ENCODE results near the gene SCNM1.
A peak's percentile ranks its signal among the peaks of the same experiment; 100 is the strongest.
"Not testable (repeated sequence)": the region's sequence is repeated elsewhere in the genome, so short reads cannot be mapped to it uniquely, and the experiment has no call there.

SCNM1 gene

DNA sequence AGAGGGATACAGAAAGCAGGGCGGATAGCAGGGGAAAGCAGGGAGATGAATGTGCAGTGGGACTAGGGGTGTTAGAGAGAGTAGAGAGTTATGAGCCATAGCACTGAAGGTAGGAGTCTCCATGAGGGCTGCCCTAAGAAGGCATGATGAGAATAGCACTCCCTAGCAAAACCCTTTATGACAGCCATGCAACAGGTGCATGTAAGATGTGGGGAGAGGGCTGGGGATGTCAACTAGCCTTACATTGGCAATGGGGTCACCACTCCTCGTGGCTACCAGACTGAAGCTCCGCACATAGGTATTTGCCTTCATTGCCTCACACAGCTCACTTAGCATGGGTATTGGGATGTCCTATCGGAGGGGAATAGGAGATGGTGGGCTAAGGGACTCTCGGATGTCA is 5.2 kb downstream of the SCNM1 start:
- Histone ChIP-seq H3K27ac (ENCODE audit: low read depth, low read length) (no peak overlapping the region), H3K4me3 (ENCODE audit: low read depth, low read length) (no peak overlapping the region), H3K4me1 (ENCODE audit: control insufficient read depth, insufficient read depth, low read length, unreplicated experiment) (peaks cover 9% of the 10 kb centered on the region), H3K36me3 (ENCODE audit: insufficient read depth, low read length) (peaks cover 3% of the 10 kb centered on the region; the same call in 1 of the 2 replicates), H2AFZ (ENCODE audit: low read length, unreplicated experiment) (no peak overlapping the region), H3K79me2 (ENCODE audit: control insufficient read depth, insufficient read depth, low read length, unreplicated experiment) (peaks cover 12% of the 10 kb centered on the region), H3K27me3 (ENCODE audit: insufficient read depth, low read length) (no peaks in the 10 kb centered on the region)

DNA sequence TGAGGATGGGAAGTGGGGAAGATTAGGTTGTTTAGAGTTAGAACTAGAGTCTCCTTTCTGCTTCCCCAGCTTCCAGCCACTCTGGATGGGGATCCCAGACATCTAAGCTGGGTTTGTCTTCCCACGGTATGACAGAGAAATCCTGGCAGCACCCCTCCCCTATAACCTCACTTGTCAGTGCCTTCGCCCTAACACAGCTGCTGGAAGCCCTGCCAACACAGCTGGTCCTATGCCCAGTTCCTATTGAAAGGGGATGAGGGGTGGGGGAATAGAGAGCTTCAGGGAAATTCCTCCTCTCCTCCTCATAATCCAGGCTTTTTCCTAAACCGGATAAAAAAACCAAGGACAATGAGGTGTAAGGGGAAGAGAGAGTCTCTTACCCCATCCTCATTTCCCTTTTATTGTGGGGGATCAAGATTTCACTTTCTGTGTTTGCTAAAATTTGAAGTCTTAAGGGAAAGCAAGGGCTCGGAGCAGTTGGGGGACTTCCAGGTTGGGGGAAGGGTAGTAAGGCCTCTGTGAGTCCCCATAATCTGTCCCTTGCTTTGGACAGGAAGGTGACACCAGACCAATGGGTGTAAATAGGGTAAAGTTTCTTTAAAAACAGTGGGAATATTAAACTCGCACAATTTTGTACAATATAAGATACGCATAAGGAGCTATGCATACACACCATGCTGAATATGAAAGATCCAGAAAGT is 9.2 kb downstream of the SCNM1 start:
- no peak overlapping the region for H3K4me3 ChIP-seq (ENCODE audit: low read depth, low read length)
- H3K27ac ChIP-seq (ENCODE audit: low read depth, low read length): no peak overlapping the region
- no peaks in the 10 kb centered on the region for H3K4me1 ChIP-seq (ENCODE audit: control insufficient read depth, insufficient read depth, low read length, unreplicated experiment)
- no peaks in the 10 kb centered on the region for H3K79me2 ChIP-seq (ENCODE audit: control insufficient read depth, insufficient read depth, low read length, unreplicated experiment)
- no peaks in the 10 kb centered on the region; the same call in 1 of the 2 replicates for H3K36me3 ChIP-seq (ENCODE audit: insufficient read depth, low read length)
- H3K27me3 ChIP-seq (ENCODE audit: insufficient read depth, low read length): no peaks in the 10 kb centered on the region
- H2AFZ ChIP-seq (ENCODE audit: low read length, unreplicated experiment): no peak overlapping the region

DNA sequence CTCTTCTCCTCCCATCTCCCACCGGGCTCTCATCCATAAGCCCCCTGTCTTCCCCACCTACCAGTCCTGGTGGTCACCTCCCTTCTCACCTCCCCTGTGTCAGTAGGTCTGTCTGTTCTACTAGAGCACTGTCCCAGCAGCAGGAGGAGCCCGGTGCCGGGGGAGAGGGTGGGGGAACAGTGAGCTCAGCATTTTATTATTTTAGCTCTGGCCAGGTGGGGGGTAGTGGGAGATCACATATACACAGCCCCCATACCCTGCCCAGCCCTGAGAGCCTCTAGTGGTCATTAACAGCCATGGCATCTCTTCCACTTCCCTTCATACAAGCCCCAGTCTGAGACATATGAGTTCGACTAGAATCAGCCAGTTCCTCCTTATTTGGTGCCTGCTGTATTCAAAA is 9.9 kb downstream of the SCNM1 start, which contains the start of gene TMOD4:
TMOD4 (minus strand) TSS at position 119 of the 400 bp plus-strand sequence. CDS start 1,106 bp downstream, outside the sequence.
- Histone ChIP-seq H3K4me1 (ENCODE audit: control insufficient read depth, insufficient read depth, low read length, unreplicated experiment) (no peaks in the 10 kb centered on the region), H3K27ac (ENCODE audit: low read depth, low read length) (no peak within 1 kb of the TSS), H3K79me2 (ENCODE audit: control insufficient read depth, insufficient read depth, low read length, unreplicated experiment) (no peaks in the 10 kb centered on the region), H3K36me3 (ENCODE audit: insufficient read depth, low read length) (peaks cover 1% of the 10 kb centered on the region; the same call in 1 of the 2 replicates), H3K27me3 (ENCODE audit: insufficient read depth, low read length) (no peaks in the 10 kb centered on the region), H3K4me3 (ENCODE audit: low read depth, low read length) (no peak within 1 kb of the TSS), H2AFZ (ENCODE audit: low read length, unreplicated experiment) (no peak within 1 kb of the TSS)

DNA sequence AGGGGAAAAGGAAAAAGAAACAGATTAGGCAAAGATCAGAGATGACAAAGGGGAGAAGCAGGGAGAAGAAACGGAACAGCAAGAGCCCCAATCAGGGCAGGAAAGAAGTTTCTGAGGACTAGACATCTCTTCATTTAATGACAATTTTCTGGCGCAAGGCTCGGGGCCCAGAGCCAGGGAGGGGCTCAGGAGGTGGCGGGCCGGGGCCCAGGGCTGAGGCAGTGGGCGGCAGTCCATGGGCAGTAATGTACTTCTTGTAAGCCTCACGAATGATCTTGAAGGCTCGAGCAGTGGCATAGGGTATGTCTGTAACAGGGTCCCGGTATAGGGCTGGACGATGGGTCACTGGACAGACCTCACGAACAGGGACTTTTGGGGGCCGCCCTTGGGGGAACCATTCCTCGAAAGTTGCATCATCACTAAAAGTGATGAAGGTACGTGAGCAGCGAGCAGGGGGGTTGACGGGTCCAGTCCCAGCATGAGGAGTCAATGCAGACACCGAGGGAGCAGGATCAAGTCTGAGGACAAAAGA is 10.6 kb downstream of the SCNM1 start:
- Histone ChIP-seq H3K27me3 (ENCODE audit: insufficient read depth, low read length) (no peaks in the 10 kb centered on the region), H2AFZ (ENCODE audit: low read length, unreplicated experiment) (no peak overlapping the region), H3K36me3 (ENCODE audit: insufficient read depth, low read length) (peaks cover 4% of the 10 kb centered on the region), H3K4me3 (ENCODE audit: low read depth, low read length) (no peak overlapping the region), H3K27ac (ENCODE audit: low read depth, low read length) (no peak overlapping the region), H3K4me1 (ENCODE audit: control insufficient read depth, insufficient read depth, low read length, unreplicated experiment) (no peaks in the 10 kb centered on the region), H3K79me2 (ENCODE audit: control insufficient read depth, insufficient read depth, low read length, unreplicated experiment) (no peaks in the 10 kb centered on the region)

DNA sequence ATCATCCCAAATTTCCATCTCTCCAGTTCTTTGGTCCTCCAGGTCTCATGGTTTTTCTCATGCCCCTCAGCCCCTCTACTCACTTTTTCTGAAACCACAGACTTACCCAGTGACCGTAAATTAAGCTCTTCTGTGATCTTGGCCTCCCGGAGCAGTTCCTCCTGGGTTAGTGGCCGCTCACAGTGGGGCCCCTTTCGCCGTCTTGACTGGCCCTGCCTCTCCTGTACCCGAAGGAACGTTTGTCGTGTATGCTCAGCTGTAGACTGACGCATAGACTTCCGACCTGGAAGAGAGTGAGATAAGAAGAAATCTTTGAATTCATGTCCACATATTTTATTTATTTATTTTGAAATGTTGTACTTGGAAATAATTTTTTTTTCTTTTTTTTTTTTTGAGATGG is 18.3 kb downstream of the SCNM1 start:
- H3K27me3 ChIP-seq (ENCODE audit: insufficient read depth, low read length): no peaks in the 10 kb centered on the region
- H3K36me3 ChIP-seq (ENCODE audit: insufficient read depth, low read length): peaks cover 14% of the 10 kb centered on the region; the same call in 1 of the 2 replicates
- H3K27ac ChIP-seq (ENCODE audit: low read depth, low read length): no peak overlapping the region
- H3K4me1 ChIP-seq (ENCODE audit: control insufficient read depth, insufficient read depth, low read length, unreplicated experiment): peaks cover 4% of the 10 kb centered on the region
- H2AFZ ChIP-seq (ENCODE audit: low read length, unreplicated experiment): no peak overlapping the region
- no peak overlapping the region for H3K4me3 ChIP-seq (ENCODE audit: low read depth, low read length)
- peaks cover 23% of the 10 kb centered on the region for H3K79me2 ChIP-seq (ENCODE audit: control insufficient read depth, insufficient read depth, low read length, unreplicated experiment)

DNA sequence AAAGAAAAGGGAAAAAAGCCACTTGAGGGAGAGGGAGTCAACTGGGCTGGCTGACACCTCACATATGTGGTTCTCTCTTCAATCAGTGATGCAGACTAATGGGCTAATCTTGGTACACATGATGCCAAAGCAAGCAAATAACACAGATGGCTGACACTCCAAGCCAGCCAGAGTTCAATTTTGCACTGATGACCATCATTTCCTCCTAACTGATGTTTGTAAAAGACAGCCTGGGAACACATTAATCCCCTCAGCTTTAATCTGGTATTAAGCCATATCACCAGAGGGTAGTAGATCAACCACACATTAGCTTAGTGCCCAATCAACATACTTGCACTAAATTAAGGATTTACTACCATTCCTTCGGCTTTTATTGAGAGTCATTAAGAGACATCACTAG is 21.3 kb downstream of the SCNM1 start:
- Histone ChIP-seq H3K79me2 (ENCODE audit: control insufficient read depth, insufficient read depth, low read length, unreplicated experiment) (peaks cover 31% of the 10 kb centered on the region), H2AFZ (ENCODE audit: low read length, unreplicated experiment) (no peak overlapping the region), H3K27ac (ENCODE audit: low read depth, low read length) (no peak overlapping the region), H3K36me3 (ENCODE audit: insufficient read depth, low read length) (peaks cover 8% of the 10 kb centered on the region; the same call in 1 of the 2 replicates), H3K4me3 (ENCODE audit: low read depth, low read length) (no peak overlapping the region), H3K27me3 (ENCODE audit: insufficient read depth, low read length) (no peaks in the 10 kb centered on the region), H3K4me1 (ENCODE audit: control insufficient read depth, insufficient read depth, low read length, unreplicated experiment) (peaks cover 11% of the 10 kb centered on the region)

DNA sequence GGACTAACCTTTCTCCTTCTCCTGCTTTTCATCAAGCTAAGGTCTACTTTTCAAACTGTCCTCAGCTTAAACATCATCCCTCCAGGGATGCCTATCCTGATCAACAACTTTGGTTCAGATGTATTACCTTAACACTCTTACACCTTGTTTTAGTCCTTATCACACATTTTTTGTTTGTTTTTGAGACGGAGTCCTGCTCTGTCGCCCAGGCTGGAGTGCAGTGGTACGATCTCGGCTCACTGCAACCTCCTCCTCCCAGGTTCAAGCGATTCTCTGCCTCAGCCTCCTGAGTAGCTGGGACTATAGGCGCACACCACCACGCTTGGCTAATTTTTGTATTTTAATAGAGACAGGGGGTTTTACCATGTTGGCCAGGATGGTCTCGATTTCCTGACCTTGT is 22.7 kb downstream of the SCNM1 start:
- H3K27ac ChIP-seq (ENCODE audit: low read depth, low read length); H3K27me3 ChIP-seq (ENCODE audit: insufficient read depth, low read length); H2AFZ ChIP-seq (ENCODE audit: low read length, unreplicated experiment); H3K36me3 ChIP-seq (ENCODE audit: insufficient read depth, low read length): not testable (repeated sequence)
- Histone ChIP-seq H3K4me3 (ENCODE audit: low read depth, low read length) (peak overlapping the region; percentile 96), H3K4me1 (ENCODE audit: control insufficient read depth, insufficient read depth, low read length, unreplicated experiment) (peaks cover 11% of the 10 kb centered on the region), H3K79me2 (ENCODE audit: control insufficient read depth, insufficient read depth, low read length, unreplicated experiment) (peaks cover 31% of the 10 kb centered on the region)

DNA sequence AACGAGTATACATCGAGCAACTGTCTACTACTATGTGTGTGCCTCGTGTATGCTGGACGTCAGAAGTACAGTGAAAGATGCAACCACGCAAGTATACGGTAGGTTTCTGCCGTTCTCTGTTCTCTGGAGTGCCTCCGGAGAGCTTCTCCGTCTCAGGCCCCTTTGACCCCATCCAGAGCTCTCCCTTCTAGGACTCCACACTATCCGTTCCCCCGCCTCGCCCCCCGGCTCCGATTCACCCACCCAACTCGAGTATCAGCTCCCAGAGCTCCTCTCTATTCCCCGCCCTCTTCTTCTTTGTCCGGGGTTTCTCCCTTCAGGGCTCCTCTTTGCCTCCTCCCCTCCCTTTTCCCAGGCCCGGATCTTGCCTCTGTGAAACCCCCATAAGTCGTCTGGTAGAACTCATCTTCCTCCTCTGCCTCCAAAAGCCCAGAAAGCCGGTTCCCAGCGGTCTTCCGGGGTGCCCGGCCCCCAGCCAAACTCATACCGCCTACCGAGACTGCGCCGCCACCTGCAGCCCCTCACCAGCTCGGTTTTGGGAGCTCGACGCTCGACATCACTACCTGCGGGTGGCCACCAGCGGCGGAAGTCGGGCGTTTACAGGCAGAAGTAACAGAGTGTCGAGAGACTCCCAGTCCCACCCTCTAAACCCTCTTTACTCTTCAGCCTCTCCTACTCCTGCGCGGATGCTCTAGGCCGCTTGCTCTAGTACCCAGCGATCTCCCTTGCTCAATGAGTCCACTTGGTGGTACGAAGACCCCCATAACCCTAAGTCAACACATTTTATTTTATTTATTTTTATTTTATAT is 23.9 kb downstream of the SCNM1 start, which contains the start of gene VPS72:
VPS72 (minus strand) TSS at position 561 of the 809 bp plus-strand sequence; CDS start at position 485, 76 bp downstream.
- Histone ChIP-seq H3K4me3 (ENCODE audit: low read depth, low read length) (peak within 1 kb of the TSS; percentile 96), H3K36me3 (ENCODE audit: insufficient read depth, low read length) (peaks cover 8% of the 10 kb centered on the region; the same call in 1 of the 2 replicates), H3K4me1 (ENCODE audit: control insufficient read depth, insufficient read depth, low read length, unreplicated experiment) (peaks cover 15% of the 10 kb centered on the region), H2AFZ (ENCODE audit: low read length, unreplicated experiment) (peak within 1 kb of the TSS; percentile 45), H3K27me3 (ENCODE audit: insufficient read depth, low read length) (no peaks in the 10 kb centered on the region), H3K79me2 (ENCODE audit: control insufficient read depth, insufficient read depth, low read length, unreplicated experiment) (peaks cover 31% of the 10 kb centered on the region), H3K27ac (ENCODE audit: low read depth, low read length) (peak within 1 kb of the TSS; percentile 57)

DNA sequence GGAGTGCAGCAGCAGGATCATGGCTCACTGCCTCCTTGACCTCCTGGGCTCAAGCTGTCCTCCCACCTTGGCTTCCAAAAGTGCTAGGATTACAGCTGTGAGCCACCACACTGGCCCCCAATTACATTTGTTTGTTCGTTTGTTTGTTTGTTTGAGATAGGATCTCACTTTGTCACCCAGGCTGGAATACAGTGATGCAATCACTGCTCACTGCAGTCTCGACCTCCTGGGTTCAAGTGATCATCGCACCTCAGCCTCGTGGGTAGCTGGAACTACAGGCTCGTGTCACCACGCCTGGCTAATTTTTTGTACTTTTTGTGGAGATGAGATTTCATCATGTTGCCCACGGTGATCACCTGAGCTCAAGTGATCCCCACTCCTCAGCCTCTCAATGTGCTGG is 26.1 kb downstream of the SCNM1 start:
- no peaks in the 10 kb centered on the region for H3K27me3 ChIP-seq (ENCODE audit: insufficient read depth, low read length)
- no peak overlapping the region for H3K27ac ChIP-seq (ENCODE audit: low read depth, low read length)
- H3K79me2 ChIP-seq (ENCODE audit: control insufficient read depth, insufficient read depth, low read length, unreplicated experiment): peaks cover 24% of the 10 kb centered on the region
- no peaks in the 10 kb centered on the region for H3K36me3 ChIP-seq (ENCODE audit: insufficient read depth, low read length)
- H3K4me3 ChIP-seq (ENCODE audit: low read depth, low read length): no peak overlapping the region
- peaks cover 15% of the 10 kb centered on the region for H3K4me1 ChIP-seq (ENCODE audit: control insufficient read depth, insufficient read depth, low read length, unreplicated experiment)
- H2AFZ ChIP-seq (ENCODE audit: low read length, unreplicated experiment): no peak overlapping the region

DNA sequence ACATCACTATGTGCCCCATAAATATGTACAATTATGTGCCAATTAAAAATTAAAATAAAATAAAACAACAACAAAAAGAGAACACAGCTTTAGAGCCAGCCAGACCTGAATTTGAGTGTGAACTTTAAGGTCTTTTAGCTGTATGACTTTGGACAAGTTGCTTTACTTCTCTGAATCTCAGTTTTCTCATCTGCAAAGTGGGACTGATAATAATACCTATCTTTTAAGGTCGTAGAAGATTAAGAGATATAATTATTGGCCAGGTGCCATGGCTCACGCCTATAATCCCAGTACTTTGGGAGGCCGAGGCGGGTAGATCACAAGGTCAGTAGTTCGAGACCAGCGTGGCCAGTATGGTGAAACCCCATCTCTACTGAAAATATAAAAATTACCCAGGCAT is 27.4 kb downstream of the SCNM1 start:
- Histone ChIP-seq H2AFZ (ENCODE audit: low read length, unreplicated experiment) (no peak overlapping the region), H3K27me3 (ENCODE audit: insufficient read depth, low read length) (no peaks in the 10 kb centered on the region), H3K79me2 (ENCODE audit: control insufficient read depth, insufficient read depth, low read length, unreplicated experiment) (peaks cover 17% of the 10 kb centered on the region), H3K36me3 (ENCODE audit: insufficient read depth, low read length) (no peaks in the 10 kb centered on the region), H3K27ac (ENCODE audit: low read depth, low read length) (no peak overlapping the region), H3K4me1 (ENCODE audit: control insufficient read depth, insufficient read depth, low read length, unreplicated experiment) (peaks cover 21% of the 10 kb centered on the region), H3K4me3 (ENCODE audit: low read depth, low read length) (no peak overlapping the region)

Measured in ACC112 (cell line).